IPS-18a (cell line): ENCODE measurements around the gene DROSHA.
"Not testable (repeated sequence)": the region's sequence is repeated elsewhere in the genome, so short reads cannot be mapped to it uniquely, and the experiment has no call there.

Source experiments
- H3K27ac ChIP-seq: one replicate; pipeline ENCODE4 v1.5.1; 2013; ENCODE audit warnings: low read length
- H3K27me3 ChIP-seq: one replicate; pipeline ENCODE4 v1.6.1; 2013; ENCODE audit warnings: mild to moderate bottlenecking, low read length; ENCODE audit not compliant: control insufficient read depth, insufficient read depth
- H3K36me3 ChIP-seq: one replicate; pipeline ENCODE4 v1.6.1; 2013; ENCODE audit warnings: low read depth, low read length; ENCODE audit not compliant: control insufficient read depth
- H3K4me1 ChIP-seq: one replicate; pipeline ENCODE4 v1.6.1; 2013; ENCODE audit warnings: low read depth, low read length; ENCODE audit not compliant: control insufficient read depth
- H3K4me3 ChIP-seq: one replicate; pipeline ENCODE4 v1.5.1; 2013; ENCODE audit warnings: low read length
- H3K9ac ChIP-seq: one replicate; pipeline ENCODE4 v1.6.1; 2013; ENCODE audit warnings: mild to moderate bottlenecking, low read length, moderate library complexity
- H3K9me3 ChIP-seq: one replicate; pipeline ENCODE4 v1.6.1; 2013; ENCODE audit warnings: low read depth, low read length; ENCODE audit not compliant: control insufficient read depth

DROSHA gene

GRCh38 chr5:31531888-31532547, at the start of gene DROSHA, which contains the start of gene C5orf22:
DROSHA (minus strand) TSS chr5:31532093; CDS start chr5:31529059, 3,034 bp downstream.
C5orf22 (plus strand) TSS chr5:31532301; CDS start chr5:31532393, 92 bp downstream.
- Histone ChIP-seq H3K27me3 (no peaks in the 10 kb centered on the region), H3K36me3 (peaks cover 51% of the 10 kb centered on the region), H3K9me3 (no peaks in the 10 kb centered on the region), H3K9ac (peak within 1 kb of the TSS; percentile 89), H3K4me1 (peaks cover 4% of the 10 kb centered on the region), H3K27ac (peak within 1 kb of the TSS; percentile 46), H3K4me3 (peak within 1 kb of the TSS; percentile 93)

GRCh38 chr5:31579558-31579957, 47.7 kb upstream of the DROSHA start:
- Histone ChIP-seq H3K4me1 (no peaks in the 10 kb centered on the region), H3K4me3 (no peak overlapping the region), H3K9ac (no peak overlapping the region), H3K27ac (no peak overlapping the region), H3K36me3 (no peaks in the 10 kb centered on the region), H3K9me3 (no peaks in the 10 kb centered on the region), H3K27me3 (no peaks in the 10 kb centered on the region)

- H3K9me3 ChIP-seq, result no peaks in the 10 kb centered on the region
- H3K27me3 ChIP-seq, result no peaks in the 10 kb centered on the region
- H3K36me3 ChIP-seq, result no peaks in the 10 kb centered on the region
- no peak overlapping the region for H3K27ac ChIP-seq
- no peaks in the 10 kb centered on the region for H3K4me1 ChIP-seq
- H3K4me3 ChIP-seq, result no peak overlapping the region
- H3K9ac ChIP-seq, result no peak overlapping the region
These were observed 45.5 kb upstream of the DROSHA start for GRCh38 chr5:31577438-31577837.

- Histone ChIP-seq H3K4me1 (no peaks in the 10 kb centered on the region), H3K36me3 (no peaks in the 10 kb centered on the region), H3K9me3 (no peaks in the 10 kb centered on the region), H3K27ac (no peak overlapping the region), H3K9ac (no peak overlapping the region), H3K4me3 (no peak overlapping the region), H3K27me3 (no peaks in the 10 kb centered on the region)
These were observed 42.9 kb upstream of the DROSHA start for GRCh38 chr5:31574772-31575171.

GRCh38 chr5:31573494-31574142, 41.7 kb upstream of the DROSHA start:
- Histone ChIP-seq H3K4me1 (no peaks in the 10 kb centered on the region), H3K9me3 (no peaks in the 10 kb centered on the region), H3K4me3 (no peak overlapping the region), H3K27me3 (no peaks in the 10 kb centered on the region), H3K9ac (no peak overlapping the region), H3K27ac (no peak overlapping the region), H3K36me3 (no peaks in the 10 kb centered on the region)

GRCh38 chr5:31569068-31569467, 37.2 kb upstream of the DROSHA start:
- no peak overlapping the region for H3K27ac ChIP-seq
- H3K9me3 ChIP-seq, result peaks cover 6% of the 10 kb centered on the region
- H3K27me3 ChIP-seq, result no peaks in the 10 kb centered on the region
- H3K9ac ChIP-seq, result no peak overlapping the region
- no peaks in the 10 kb centered on the region for H3K4me1 ChIP-seq
- no peak overlapping the region for H3K4me3 ChIP-seq
- no peaks in the 10 kb centered on the region for H3K36me3 ChIP-seq

- no peaks in the 10 kb centered on the region for H3K4me1 ChIP-seq
- H3K27me3 ChIP-seq, result no peaks in the 10 kb centered on the region
- peaks cover 6% of the 10 kb centered on the region for H3K9me3 ChIP-seq
- H3K4me3 ChIP-seq, result no peak overlapping the region
- H3K36me3 ChIP-seq, result no peaks in the 10 kb centered on the region
- H3K27ac ChIP-seq, result no peak overlapping the region
- no peak overlapping the region for H3K9ac ChIP-seq
These were observed 36.5 kb upstream of the DROSHA start for GRCh38 chr5:31568302-31568835.

GRCh38 chr5:31566362-31566761, 34.5 kb upstream of the DROSHA start:
- not testable (repeated sequence) for H3K27ac ChIP-seq, H3K36me3 ChIP-seq

GRCh38 chr5:31563216-31563615, 31.3 kb upstream of the DROSHA start:
- Histone ChIP-seq H3K27me3 (no peaks in the 10 kb centered on the region), H3K9me3 (peaks cover 6% of the 10 kb centered on the region), H3K36me3 (no peaks in the 10 kb centered on the region), H3K4me1 (no peaks in the 10 kb centered on the region), H3K4me3 (no peak overlapping the region), H3K9ac (no peak overlapping the region), H3K27ac (no peak overlapping the region)

More at GRCh38 chr5:31566362-31566761, 34.5 kb upstream of the DROSHA start:
- H3K4me1 ChIP-seq, H3K27me3 ChIP-seq, H3K9me3 ChIP-seq, H3K9ac ChIP-seq, H3K4me3 ChIP-seq: not testable (repeated sequence)

GRCh38 chr5:31561946-31562345, 30.1 kb upstream of the DROSHA start:
- Histone ChIP-seq H3K9me3 (peaks cover 6% of the 10 kb centered on the region), H3K27ac (no peak overlapping the region), H3K36me3 (no peaks in the 10 kb centered on the region), H3K9ac (no peak overlapping the region), H3K4me1 (no peaks in the 10 kb centered on the region), H3K27me3 (no peaks in the 10 kb centered on the region), H3K4me3 (no peak overlapping the region)

- Histone ChIP-seq H3K9ac (no peak overlapping the region), H3K36me3 (peaks cover under 1% of the 10 kb centered on the region), H3K4me3 (no peak overlapping the region), H3K27ac (no peak overlapping the region), H3K9me3 (no peaks in the 10 kb centered on the region), H3K4me1 (no peaks in the 10 kb centered on the region), H3K27me3 (no peaks in the 10 kb centered on the region)
These were observed 28.0 kb upstream of the DROSHA start for GRCh38 chr5:31559942-31560341.

GRCh38 chr5:31556461-31556860, 24.6 kb upstream of the DROSHA start:
- Histone ChIP-seq H3K36me3 (peaks cover 33% of the 10 kb centered on the region), H3K9me3 (no peaks in the 10 kb centered on the region), H3K4me3 (no peak overlapping the region), H3K27me3 (no peaks in the 10 kb centered on the region), H3K4me1 (no peaks in the 10 kb centered on the region), H3K27ac (no peak overlapping the region), H3K9ac (no peak overlapping the region)
